Measurements from ENCODE around the gene OPN3. TPM values are rescaled to one million over a fixed set of nuclear protein-coding genes. Genes with fewer than 3 reads are reported as not detected.

The OPN3 gene
- total RNA-seq, 1 donor from 2014 or later, result 36.5 TPM

GRCh38 chr1:241603731-241604245, 36.4 kb downstream of the OPN3 start:
- Histone ChIP-seq H3K9me3 (no peaks in the 10 kb centered on the region), H3K27me3 (ENCODE audit: low read depth) (no peaks in the 10 kb centered on the region), H3K4me1 (peaks cover 7% of the 10 kb centered on the region), H3K27ac (peak overlapping the region; percentile 25), H3K4me3 (no peak overlapping the region), H3K36me3 (no peaks in the 10 kb centered on the region)
- intact Hi-C loops (cut with DNase I), result no loop called here
- no peak for TF ChIP-seq CTCF (IDR thresholded peaks at IDR 0.05)
- ATAC-seq (peak; percentile 64 to 67), DNase-seq (no peak)

- Histone ChIP-seq H3K27ac (no peak overlapping the region), H3K4me1 (peaks cover 7% of the 10 kb centered on the region), H3K27me3 (ENCODE audit: low read depth) (no peaks in the 10 kb centered on the region), H3K36me3 (peaks cover 4% of the 10 kb centered on the region), H3K4me3 (no peak overlapping the region), H3K9me3 (no peaks in the 10 kb centered on the region)
- no peak for ATAC-seq
- no peak for DNase-seq
- TF ChIP-seq CTCF (IDR thresholded peaks at IDR 0.05), result no peak
- intact Hi-C loops (cut with DNase I), result no loop called here
Measured at GRCh38 chr1:241600496-241600901, 39.7 kb downstream of the OPN3 start.

- Histone ChIP-seq H3K4me3 (no peak overlapping the region), H3K27ac (no peak overlapping the region), H3K36me3 (peaks cover 16% of the 10 kb centered on the region), H3K9me3 (no peaks in the 10 kb centered on the region), H3K4me1 (peaks cover 1% of the 10 kb centered on the region), H3K27me3 (ENCODE audit: low read depth) (no peaks in the 10 kb centered on the region)
- intact Hi-C loops (cut with DNase I), result no loop called here
- DNase-seq, result no peak
- TF ChIP-seq CTCF (IDR thresholded peaks at IDR 0.05), result no peak
- ATAC-seq, result no peak
Measured at GRCh38 chr1:241598249-241598648, 41.9 kb downstream of the OPN3 start.

GRCh38 chr1:241596633-241597032, 43.5 kb downstream of the OPN3 start:
- DNase-seq, result no peak
- Histone ChIP-seq H3K36me3 (peaks cover 16% of the 10 kb centered on the region), H3K27ac (no peak overlapping the region), H3K4me3 (no peak overlapping the region), H3K9me3 (no peaks in the 10 kb centered on the region), H3K27me3 (ENCODE audit: low read depth) (no peaks in the 10 kb centered on the region), H3K4me1 (no peaks in the 10 kb centered on the region)
- no peak for ATAC-seq
- intact Hi-C loops (cut with DNase I), result no loop called here
- no peak for TF ChIP-seq CTCF (IDR thresholded peaks at IDR 0.05)

- intact Hi-C loops (cut with DNase I), result no loop called here
- Histone ChIP-seq H3K4me1 (no peaks in the 10 kb centered on the region), H3K4me3 (no peak overlapping the region), H3K36me3 (peaks cover 16% of the 10 kb centered on the region), H3K27me3 (ENCODE audit: low read depth) (no peaks in the 10 kb centered on the region), H3K9me3 (no peaks in the 10 kb centered on the region), H3K27ac (no peak overlapping the region)
- ATAC-seq (no peak), DNase-seq (no peak)
- no peak for TF ChIP-seq CTCF (IDR thresholded peaks at IDR 0.05)
Measured at GRCh38 chr1:241593186-241593585, 47.0 kb downstream of the OPN3 start.
